Measurements from ENCODE around the gene LRSAM1.
A peak's percentile ranks its signal among the peaks of the same experiment; 100 is the strongest.

The LRSAM1 gene

DNA sequence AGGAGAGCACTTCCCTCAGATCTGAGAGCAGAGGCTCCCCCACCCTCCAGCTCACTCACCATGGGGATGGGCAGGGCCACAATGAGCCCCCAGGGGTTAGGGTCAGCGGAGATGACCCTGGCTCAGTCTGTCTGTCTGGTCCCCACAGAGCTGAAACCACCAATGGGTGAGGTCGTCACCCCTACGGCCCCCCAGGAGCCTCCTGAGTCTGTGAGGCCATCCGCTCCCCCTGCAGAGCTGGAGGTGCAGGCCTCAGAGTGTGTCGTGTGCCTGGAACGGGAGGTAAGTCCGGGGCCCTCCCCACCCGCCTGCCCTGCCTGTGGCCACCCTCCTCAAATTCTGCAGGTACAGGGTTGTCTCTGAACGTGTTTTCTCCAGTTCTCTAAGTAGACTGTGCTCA lies 49.6 kb downstream of the LRSAM1 start:
- DNase-seq, result no peak

DNA sequence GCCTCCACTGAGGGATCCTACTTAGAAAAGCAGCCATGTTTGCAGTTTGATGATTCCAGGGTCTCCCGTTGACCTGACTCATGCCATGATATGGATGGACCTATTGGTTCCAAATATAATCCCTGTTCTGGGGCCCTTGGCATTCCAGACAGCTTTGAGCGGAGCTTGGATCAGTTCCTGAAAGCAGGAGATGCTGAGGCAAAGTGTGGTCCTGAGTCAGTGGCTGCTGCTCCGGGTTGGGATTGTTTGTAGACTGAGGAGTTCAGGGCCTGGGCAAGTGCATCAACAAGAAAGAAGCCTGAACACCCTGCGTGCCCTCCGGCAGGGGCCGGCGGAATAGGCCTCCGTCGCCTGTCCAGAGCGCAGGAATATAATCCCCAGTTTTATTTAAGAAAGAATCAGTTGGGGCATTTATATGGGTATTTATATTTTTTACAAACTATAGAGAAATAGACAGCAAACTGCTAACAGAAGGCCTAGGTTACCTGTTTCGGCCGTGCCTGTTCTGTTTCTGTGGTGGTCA lies 50.6 kb downstream of the LRSAM1 start:
- no peak for DNase-seq

DNA sequence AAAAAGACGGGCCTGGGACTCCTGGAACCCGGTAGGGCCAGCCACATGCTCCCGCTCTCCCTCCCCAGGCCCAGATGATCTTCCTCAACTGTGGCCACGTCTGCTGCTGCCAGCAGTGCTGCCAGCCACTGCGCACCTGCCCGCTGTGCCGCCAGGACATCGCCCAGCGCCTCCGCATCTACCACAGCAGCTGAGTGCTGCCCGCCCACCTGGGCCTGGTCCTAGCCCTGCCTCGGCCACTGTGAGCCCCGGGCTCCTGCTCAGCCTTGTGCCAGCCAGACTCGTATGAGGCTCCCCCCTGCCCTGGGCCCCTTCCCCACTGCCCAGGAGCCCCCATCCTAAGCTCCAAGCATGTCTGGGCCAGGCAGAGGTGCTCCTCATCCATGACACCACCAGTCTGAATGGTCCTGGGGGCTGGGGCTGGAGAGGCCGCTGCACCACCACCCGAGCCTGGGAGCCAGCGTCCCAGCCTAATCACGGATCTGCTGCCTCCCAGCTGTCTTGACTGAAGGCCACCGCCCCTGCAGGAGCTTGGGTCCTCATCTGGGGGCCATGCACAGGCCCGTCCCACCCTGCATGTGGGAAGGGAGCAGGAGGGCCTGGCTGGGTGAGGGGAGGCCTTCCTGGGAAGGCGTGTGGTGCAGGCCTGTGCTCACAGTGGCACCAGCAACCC lies 51.5 kb downstream of the LRSAM1 start:
- no peak for DNase-seq

DNA sequence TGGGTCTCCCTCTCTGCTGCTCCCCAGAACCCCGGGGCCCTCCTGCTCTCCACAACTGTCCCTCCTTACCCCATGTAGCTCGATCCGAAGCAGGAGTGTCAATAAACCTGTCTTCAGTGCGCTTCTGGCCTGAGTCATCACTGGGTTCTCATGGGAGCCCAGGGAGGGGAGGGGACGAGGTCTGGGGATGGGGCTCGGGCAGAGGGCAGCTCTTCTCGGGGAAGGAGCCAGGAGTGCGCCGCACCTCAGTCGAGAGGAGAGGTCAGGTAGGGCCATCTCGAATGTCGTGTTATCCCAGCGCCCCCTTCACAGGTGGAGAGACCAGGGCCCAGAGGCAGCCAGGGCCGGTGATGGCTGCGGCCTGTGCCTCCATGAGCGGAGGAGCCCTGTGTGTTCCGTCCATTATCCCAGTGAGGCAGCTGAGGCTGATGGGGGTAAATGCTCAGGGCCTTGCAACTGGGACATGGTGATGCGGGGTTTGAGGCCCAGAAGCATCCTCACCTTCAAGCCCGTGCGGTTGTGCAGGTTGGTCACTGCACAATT lies 52.1 kb downstream of the LRSAM1 start:
- no peak for DNase-seq

DNA sequence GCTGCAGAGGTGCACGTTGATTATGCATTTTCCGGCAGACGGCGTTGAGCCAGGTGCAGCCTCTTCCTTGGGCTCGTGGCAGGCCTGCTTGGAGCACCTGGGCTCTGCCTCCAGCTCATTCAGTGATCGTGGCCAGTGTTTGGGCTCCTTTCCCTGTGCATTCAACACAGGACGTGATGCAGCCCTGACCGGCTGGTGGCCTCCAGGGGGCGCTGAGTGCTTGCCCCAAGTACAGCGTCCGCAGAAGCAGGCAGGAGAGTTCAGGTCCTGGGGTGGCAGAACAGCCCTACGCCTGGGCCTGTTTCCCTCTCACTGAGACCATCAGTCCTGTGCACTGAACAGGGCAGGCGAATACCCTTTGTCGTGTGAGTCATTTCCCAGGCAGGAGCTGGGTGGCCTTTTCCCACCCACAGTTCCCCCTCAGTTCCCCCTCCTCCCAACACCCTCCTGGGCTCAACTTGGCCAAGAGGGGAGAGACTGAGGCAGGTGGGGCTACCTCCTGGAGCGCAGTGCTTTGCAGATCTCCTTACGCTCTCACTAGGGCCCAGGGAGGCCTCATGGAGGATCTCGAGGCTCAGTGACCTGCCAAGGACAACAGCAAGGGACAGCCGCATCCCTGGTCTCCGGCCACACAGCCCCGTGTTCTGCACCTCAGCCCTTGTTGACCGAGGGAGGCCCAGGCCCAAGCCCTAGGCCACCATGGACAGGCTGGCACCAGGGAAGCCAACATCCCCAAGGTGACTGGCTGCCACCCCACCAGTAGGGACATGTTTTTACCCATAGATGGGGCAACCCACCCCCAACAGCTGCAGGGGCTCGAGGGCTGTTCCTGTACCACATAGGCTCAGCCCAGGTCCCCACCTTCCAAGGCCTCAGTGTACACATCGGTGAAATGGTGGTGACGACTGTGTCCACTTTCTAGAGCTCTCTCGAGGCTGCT lies 52.9 kb downstream of the LRSAM1 start:
- peak; percentile 79 for DNase-seq

DNA sequence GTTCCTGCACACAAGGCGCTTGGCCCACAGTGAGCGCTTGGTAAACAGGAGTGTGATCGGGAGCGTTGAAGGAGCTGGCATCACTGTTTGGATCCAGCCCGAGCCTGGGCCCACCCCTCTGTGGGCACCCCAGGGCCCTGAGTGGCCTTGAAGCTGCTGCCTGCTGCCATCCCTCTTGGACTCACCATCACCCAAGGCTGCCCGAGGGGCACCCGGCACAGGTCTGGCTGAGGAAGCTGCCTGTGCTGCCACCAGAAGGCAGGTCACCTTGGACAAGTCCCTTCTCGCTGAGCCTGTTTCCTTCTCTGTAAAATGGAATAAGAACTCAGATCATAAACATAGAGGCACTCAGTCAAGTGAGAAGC lies 53.6 kb downstream of the LRSAM1 start:
- no peak for DNase-seq

DNA sequence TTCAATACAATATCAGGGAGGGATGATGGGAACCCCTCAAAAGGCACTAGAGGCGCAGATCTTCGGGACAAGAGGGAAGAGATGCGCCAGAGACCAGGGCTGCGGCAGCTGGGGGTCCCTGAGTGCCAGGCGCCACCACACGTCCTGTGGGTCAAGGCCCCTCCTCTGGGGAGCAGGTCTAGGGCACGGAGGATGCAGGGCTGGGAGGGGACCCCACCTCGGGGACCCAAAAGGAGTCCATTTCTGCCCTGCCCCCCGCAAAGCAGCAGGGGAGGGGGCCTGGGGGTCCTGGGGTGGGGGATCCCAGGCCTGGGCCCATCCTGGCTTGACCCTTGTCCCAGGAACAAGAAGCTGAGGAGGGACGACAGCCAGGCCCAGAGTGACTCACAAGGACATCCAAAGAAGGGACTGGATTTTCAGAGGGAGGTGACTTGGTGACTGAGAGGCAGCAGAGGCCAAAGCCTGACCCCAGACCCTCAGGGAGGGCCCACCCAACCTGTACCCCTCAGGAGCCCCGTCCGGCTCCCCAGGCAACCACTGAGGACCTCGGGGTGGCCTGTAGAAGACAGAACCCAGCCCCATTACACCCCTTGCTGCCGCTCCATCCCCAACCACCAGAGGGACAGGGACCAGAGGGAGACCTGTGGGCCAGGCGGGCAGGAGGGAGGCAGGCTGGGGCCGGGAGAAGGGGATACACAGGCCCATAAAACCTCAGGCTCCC lies 54.2 kb downstream of the LRSAM1 start:
- DNase-seq, result peak; percentile 34

DNA sequence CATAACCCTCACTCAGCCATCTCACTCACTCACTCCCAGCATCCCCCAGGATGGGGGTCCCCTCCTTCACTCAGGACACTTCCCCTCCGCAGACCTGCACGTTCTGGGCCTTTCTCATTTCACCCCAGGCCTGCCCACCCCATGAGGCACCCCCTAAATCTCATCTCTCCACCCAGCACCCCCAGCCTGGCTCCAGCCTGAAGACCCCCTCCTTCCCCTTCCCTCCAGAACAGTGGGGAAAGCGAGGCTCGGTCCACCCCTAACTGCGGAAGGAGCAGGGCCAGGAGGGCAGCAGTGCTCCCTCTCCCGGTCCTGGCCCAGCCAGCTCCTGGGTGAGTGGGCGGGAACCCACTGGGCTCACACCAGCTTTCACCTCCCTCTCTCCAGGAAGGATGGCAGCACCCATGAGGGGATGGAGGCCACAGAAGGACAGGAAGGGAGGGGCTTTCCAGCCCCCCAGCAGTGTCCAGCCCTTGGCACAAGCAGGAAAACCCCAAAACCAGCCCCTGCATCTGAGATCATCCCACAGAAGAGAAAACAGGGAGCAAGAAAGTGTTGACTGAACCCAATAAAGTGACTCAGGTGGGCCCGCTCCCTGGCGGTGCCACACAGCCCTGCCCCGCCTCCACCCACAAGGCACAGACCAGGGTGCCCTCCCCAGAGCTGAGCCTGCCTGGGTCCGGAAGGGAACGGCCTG lies 55.0 kb downstream of the LRSAM1 start:
- no peak for DNase-seq

DNA sequence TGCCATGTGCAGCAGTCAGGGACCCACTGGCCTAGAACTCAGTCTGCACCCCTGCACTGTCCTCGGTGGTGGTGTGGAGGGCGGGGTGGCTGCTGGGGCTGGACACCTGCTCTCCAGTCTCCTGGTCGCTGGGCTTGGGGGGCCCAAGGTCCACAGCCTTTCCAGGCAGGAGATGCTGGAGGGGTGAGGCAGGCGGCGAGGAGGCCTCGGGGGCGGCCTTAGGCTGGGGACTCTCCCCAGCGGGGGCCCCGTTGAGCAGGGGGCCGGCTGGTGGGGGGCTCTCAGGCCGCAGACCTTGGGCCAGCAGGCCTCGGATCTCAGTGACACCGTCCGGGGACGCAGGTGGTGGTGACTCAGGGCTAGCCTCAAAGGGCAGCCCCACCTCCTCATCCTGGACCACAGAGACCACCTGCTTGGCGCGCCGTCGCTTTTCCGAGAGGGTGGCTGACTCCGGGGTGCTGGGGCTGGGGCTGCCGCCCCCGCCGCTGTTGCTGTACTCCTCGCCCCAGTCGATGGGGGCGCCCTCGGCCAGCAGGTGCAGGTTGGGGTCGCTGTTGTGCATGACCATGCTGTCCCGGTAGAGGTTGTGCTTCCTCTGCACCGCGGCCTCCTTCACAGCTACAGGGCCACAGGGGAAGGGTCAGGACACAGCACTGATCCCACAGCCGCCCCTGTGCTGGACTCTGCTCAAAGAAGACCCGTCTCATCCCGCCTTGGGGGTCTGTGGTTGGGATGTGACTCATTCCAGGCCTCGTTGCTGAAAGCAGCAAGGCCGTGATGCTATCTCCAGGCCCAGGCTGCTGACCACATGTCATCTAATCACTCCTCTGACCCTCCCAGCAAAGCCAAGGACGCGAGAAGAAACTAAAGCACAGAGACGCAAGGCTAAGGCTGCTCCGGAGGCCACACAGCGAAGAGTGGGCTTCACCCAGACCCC lies 55.8 kb downstream of the LRSAM1 start:
- no peak for DNase-seq

DNA sequence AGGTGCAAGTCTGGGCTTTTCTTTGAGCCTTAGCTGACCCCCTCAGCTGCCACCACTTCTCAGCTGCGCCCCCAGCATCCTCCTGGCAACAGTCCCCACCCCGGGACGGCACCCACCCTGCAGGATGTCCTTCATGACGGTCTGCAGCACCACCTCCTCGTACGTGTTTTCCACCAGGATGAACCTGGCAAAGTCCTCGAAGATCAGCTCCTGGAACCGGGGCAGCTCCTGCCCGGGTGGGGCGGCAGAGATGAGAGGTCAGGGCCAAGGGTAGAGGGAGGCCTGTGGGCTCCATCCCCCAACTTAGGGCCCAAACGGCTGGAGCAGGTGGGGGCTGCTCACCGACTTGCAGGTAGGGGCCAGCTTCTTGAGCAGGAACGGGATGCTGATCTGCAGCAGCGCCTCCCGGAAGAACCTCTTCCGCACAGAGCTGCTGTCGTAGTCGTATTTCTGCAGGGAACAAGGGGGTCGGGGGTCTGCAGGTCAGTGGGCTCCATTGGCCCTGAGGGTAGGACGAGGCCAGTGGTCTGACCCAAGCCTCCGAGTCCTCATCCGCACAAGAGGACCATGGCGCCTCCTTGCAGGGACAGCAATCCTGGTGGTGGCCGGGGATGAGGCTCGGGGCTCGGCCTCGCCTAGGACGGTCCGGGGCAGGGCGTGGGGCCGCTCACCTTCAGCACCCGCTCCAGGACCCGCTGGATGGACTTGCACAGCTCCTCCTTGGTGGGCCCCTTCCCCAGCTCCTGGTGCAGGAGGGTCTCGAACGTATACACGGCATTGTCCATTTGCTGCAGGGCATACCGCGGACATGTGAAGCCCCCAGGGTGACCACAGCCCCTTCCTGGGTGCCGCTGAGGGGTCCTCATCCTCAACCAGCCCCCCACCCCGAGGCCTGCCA lies 56.7 kb downstream of the LRSAM1 start:
- DNase-seq, result no peak

DNA sequence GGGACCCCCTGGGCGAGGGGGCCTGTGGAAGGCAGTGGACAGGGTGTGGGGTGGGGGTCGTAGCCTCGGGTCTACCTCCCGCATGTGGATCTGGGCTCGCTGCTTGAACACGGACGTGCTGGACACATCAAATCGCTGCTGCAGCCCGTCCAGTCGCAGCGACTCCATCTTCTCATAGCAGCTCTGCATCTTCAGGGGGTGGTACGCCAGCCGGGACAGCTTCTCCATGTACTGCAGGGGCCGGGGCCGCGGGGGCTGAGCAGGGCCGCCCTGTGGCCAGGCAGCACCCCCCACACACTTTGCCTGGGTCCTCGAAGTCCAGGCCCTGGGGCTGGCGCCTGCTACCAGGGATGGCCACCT lies 57.6 kb downstream of the LRSAM1 start:
- DNase-seq, result no peak

DNA sequence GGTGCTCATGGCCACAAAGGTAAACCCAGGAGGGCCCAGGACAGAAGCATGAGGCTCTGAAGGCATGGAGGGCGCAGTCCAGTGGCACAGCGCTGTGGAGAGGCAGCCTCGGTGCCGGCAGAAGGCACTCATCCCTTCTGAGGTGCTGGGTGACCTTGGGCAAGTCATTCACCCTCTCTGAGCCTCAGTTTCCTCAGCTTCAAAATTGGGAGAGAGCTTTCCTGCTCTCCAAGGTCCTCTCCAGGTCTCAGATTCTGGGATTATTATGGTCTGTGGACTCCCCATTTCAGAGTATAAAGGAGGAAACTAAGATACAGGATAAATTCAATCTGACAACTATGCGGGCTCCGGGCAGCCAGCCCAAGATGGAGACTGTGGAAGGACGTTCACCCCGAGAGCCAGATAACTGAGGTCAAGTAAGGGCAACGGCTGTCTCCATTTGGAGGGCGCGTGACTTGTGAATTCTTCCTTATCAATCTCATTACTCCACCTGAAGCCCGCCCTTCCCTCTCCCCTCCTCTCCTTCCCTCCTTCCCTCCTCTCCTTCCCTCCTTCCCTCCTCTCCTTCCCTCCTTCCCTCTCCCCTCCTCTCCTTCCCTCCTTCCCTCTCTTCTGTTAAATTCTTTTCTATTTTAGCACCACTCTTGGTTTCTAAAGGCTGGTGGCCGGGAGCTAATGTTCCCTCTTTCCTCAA lies 58.1 kb downstream of the LRSAM1 start:
- DNase-seq, result no peak

DNA sequence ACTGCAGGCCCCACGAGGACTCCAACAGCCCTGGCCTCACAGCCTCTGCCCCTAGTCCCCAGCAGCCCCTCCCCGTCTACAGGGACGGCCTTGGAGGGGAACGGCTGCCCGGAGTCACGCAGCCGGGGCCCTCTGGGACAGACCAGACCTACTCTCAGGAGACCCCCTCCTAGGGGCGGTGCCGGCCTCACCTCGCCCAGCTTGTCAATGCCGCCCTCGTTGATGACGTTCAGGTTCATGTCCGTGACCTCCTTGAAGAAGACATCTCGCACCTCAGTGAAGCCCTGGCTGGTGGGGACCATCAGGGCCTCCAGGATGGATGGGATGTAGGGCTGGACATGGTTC lies 58.6 kb downstream of the LRSAM1 start:
- DNase-seq, result no peak

DNA sequence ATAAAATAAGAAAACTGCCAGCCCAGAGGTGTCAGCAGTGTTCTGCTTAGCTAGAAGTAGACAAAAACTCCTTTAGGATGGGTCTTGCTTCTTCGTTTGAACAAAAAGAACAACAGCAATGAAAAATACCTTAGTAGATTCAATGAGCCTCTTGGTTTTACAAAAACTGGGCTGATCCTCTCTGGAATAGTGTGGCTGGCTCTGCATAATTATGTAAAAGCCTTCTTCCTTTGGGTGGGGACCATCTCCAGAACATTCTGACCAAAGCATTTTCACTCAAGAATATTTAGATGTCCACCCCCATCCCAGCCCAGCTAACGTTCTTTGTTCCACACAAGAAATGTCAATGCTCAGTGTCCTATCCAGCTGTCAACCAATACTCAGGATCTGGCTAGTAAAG lies 63.2 kb downstream of the LRSAM1 start:
- DNase-seq, result no peak

DNA sequence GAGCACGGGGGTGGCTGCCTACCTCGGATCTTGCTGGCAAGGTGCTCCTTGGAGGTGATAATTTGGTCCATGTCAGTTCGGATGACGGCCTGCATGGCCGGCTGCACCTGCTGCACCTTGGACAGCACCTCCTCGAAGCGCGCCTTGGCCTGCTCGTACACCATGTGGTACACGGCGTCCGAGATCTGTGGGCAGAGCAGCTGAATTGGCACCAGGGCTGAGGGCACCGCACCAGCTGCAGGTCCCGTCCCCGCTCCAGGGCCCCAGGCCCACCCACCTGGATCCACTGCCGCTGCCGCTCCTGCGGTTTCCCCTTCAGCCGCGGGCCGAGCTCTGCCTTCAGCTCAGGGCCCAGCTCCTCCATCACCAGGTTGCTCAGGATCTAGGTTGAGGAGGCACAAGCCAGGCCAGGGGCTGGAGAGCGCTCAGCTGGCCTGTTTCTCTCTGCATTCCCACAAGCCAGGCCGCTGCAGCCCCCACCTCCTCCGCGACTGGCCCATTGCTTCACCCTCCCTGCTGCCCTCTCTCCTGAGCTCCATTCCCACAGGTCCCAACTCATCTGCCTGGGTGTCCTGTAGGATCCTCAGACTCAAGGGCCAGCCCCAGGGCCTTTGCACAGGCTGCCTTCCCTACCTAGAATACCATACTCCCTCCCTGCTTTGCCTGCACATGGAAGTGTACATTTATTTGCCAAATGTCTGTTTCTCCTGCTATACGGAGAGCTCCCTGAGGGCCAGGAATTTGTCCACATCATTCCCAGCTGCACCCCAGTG lies 65.7 kb downstream of the LRSAM1 start:
- DNase-seq, result no peak

DNA sequence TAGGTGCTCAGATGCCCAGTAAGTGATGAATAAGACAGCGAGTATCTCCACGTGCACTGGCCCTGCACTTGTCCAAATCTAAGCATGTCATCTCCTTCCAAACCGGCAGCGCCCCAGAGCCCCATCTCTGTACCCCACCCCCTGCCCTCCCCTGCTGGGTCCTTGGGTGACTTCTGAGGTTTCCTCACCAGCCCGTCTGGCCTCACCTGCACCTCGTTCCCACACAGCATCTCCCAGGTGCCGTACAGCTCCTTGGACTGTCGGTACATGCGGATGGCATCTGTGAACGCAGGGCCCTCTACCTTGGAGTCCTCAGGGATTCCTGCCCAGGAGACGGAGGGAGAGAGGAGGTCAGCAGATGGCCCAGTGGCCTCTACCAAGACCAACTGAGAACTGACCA lies 66.3 kb downstream of the LRSAM1 start:
- no peak for DNase-seq

DNA sequence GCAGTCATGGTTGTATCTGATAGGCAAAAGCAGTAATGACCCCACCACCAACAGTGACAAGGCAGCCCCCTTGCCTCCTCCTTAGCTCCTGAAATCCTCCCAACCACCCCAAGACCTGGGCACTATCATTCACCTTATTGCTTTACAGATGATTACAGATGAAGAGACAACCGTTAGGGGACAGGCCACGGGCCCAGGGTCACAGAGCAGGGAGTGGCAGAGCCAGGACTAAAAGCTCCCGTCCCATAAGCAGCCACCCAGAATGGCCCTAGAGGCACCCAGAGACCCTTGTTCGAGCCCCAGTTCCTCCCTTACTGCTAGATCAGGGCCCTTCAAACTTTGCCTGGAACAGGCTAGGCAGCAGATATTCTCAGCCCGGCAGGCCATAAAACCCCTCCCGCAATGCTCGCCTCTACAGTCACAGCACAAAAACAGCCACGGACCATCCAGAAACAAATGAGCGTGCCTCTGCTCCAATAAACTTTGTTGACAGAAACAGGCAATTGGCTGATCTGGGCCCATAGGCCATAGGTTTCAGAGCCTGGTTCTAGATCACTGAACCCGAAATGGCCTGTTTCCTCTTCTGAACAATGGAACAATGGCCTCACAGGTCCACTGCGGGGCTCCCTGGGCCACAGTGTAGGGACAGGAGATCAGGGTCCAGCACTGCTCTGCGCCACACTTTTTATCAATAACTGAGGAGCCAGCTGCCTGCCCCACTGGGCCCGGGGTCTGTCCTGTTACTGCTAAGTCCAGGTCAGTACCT lies 67.0 kb downstream of the LRSAM1 start:
- DNase-seq, result no peak
